ENCODE results near the gene TBR1.

TBR1 gene

GRCh38 chr2:161386228-161386824, 29.8 kb upstream of the TBR1 start:
- H3K9ac ChIP-seq (ENCODE audit: low read depth, low read length), result no peak overlapping the region
- no peaks in the 10 kb centered on the region for H3K27me3 ChIP-seq (ENCODE audit: control insufficient read depth, insufficient read depth, low read length)
- H3K27ac ChIP-seq (ENCODE audit: low read depth, low read length), result no peak overlapping the region
- H3K4me3 ChIP-seq (ENCODE audit: low read depth, low read length), result no peak overlapping the region
- H3K4me1 ChIP-seq (ENCODE audit: control insufficient read depth, insufficient read depth, low read length), result no peaks in the 10 kb centered on the region
- peaks cover 24% of the 10 kb centered on the region; the same call in 1 of the 2 replicates for H3K36me3 ChIP-seq (ENCODE audit: control insufficient read depth, insufficient read depth, low read length)
- no peaks in the 10 kb centered on the region for H3K9me3 ChIP-seq (ENCODE audit: control insufficient read depth, insufficient read depth, low read length)

DNA sequence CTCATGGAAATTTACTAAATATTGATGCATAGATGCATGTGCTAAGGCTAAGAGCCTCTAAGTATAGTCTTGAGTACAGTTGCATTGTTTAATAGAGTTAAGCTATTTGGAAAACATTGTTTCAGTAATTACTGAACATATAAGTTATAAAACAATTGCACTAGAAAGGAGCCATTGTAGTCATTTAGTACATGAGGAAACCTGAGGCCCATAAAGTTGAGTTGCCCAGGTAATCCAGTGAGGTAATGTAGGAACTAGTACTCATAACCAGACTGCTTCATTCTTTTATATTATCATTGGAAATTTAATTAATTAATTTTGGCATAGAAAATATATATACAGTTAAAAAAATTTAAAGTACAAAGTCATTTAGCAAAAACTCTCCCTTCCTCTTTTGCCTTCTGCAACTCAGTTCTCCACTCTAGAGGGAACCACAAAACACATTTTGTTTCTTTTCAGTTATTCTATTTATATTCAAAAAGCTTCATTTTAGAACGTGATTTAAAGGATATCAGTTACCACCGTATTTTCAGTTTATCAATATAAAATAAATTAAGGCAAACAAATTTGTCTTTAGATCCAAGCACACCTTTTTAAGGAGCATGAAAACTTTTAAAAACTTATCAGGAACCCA, 27.8 kb upstream of the TBR1 start:
- H3K27me3 ChIP-seq (ENCODE audit: control insufficient read depth, insufficient read depth, low read length), result no peaks in the 10 kb centered on the region
- no peaks in the 10 kb centered on the region for H3K4me1 ChIP-seq (ENCODE audit: control insufficient read depth, insufficient read depth, low read length)
- H3K27ac ChIP-seq (ENCODE audit: low read depth, low read length), result no peak overlapping the region
- H3K36me3 ChIP-seq (ENCODE audit: control insufficient read depth, insufficient read depth, low read length), result peaks cover 27% of the 10 kb centered on the region; the same call in 1 of the 2 replicates
- no peak overlapping the region for H3K4me3 ChIP-seq (ENCODE audit: low read depth, low read length)
- no peaks in the 10 kb centered on the region for H3K9me3 ChIP-seq (ENCODE audit: control insufficient read depth, insufficient read depth, low read length)
- H3K9ac ChIP-seq (ENCODE audit: low read depth, low read length), result no peak overlapping the region

- Histone ChIP-seq H3K9me3 (ENCODE audit: control insufficient read depth, insufficient read depth, low read length) (no peaks in the 10 kb centered on the region), H3K4me3 (ENCODE audit: low read depth, low read length) (no peak overlapping the region), H3K27me3 (ENCODE audit: control insufficient read depth, insufficient read depth, low read length) (no peaks in the 10 kb centered on the region), H3K27ac (ENCODE audit: low read depth, low read length) (no peak overlapping the region), H3K4me1 (ENCODE audit: control insufficient read depth, insufficient read depth, low read length) (peaks cover 13% of the 10 kb centered on the region), H3K9ac (ENCODE audit: low read depth, low read length) (no peak overlapping the region), H3K36me3 (ENCODE audit: control insufficient read depth, insufficient read depth, low read length) (peaks cover 39% of the 10 kb centered on the region)
These were observed 24.2 kb upstream of the TBR1 start for GRCh38 chr2:161391737-161392506.

- Histone ChIP-seq H3K9ac (ENCODE audit: low read depth, low read length) (no peak overlapping the region), H3K27me3 (ENCODE audit: control insufficient read depth, insufficient read depth, low read length) (no peaks in the 10 kb centered on the region), H3K36me3 (ENCODE audit: control insufficient read depth, insufficient read depth, low read length) (peaks cover 60% of the 10 kb centered on the region), H3K4me1 (ENCODE audit: control insufficient read depth, insufficient read depth, low read length) (peaks cover 3% of the 10 kb centered on the region; the same call in 1 of the 2 replicates), H3K4me3 (ENCODE audit: low read depth, low read length) (no peak overlapping the region), H3K27ac (ENCODE audit: low read depth, low read length) (no peak overlapping the region), H3K9me3 (ENCODE audit: control insufficient read depth, insufficient read depth, low read length) (no peaks in the 10 kb centered on the region)
These were observed 16.0 kb upstream of the TBR1 start for GRCh38 chr2:161400076-161400475.

DNA sequence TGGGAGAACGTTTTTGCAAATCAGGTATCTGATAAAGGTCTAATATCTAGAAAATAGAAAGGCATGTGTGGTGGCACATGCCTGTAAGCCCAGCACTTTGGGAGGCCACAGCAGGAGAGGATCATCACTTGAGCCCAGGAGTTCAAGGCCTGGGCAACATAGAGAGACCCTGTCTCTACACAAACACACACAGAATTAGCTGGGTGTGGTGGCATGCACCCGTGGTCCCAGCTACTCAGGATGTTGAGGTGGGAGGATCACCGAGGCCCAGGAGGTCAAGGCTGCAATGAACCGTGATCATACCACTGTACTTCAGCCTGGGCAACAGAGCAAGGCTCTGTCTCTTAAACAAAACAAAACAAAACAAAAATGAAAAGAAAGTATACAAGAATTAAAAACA, 13.8 kb upstream of the TBR1 start:
- no peak overlapping the region for H3K4me3 ChIP-seq (ENCODE audit: low read depth, low read length)
- no peaks in the 10 kb centered on the region for H3K27me3 ChIP-seq (ENCODE audit: control insufficient read depth, insufficient read depth, low read length)
- H3K9ac ChIP-seq (ENCODE audit: low read depth, low read length), result no peak overlapping the region
- H3K27ac ChIP-seq (ENCODE audit: low read depth, low read length), result no peak overlapping the region
- no peaks in the 10 kb centered on the region for H3K9me3 ChIP-seq (ENCODE audit: control insufficient read depth, insufficient read depth, low read length)
- H3K36me3 ChIP-seq (ENCODE audit: control insufficient read depth, insufficient read depth, low read length), result peaks cover 38% of the 10 kb centered on the region
- no peaks in the 10 kb centered on the region for H3K4me1 ChIP-seq (ENCODE audit: control insufficient read depth, insufficient read depth, low read length)

GRCh38 chr2:161406316-161406715, 9.8 kb upstream of the TBR1 start:
- H3K27me3 ChIP-seq (ENCODE audit: control insufficient read depth, insufficient read depth, low read length), result 0 out of 2 replicates have a peak, but pooled peaks cover 2% of the 10 kb centered on the region
- H3K9me3 ChIP-seq (ENCODE audit: control insufficient read depth, insufficient read depth, low read length), result no peaks in the 10 kb centered on the region
- peaks cover 31% of the 10 kb centered on the region for H3K36me3 ChIP-seq (ENCODE audit: control insufficient read depth, insufficient read depth, low read length)
- H3K4me1 ChIP-seq (ENCODE audit: control insufficient read depth, insufficient read depth, low read length), result no peaks in the 10 kb centered on the region
- H3K4me3 ChIP-seq (ENCODE audit: low read depth, low read length), result no peak overlapping the region
- H3K27ac ChIP-seq (ENCODE audit: low read depth, low read length), result no peak overlapping the region
- H3K9ac ChIP-seq (ENCODE audit: low read depth, low read length), result no peak overlapping the region

DNA sequence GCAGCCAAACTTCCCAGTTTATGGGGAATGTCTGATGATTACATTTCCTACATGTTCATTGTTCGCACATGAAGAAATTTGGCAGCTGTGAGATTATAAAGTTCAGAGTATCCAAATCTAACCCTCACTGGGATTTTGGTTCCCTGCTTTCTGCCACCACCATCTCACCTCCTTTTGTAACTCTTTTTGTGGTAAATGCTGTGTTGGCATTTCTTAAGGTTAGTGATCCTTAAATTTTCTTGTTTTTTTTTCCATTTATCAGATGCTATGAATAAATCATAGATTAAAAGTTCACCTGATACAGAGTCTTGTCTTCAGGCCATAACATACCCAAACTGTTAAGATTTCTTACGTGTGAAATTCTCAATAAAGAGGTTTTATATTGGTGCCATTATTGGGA, 8.5 kb upstream of the TBR1 start:
- Histone ChIP-seq H3K27ac (ENCODE audit: low read depth, low read length) (no peak overlapping the region), H3K9me3 (ENCODE audit: control insufficient read depth, insufficient read depth, low read length) (no peaks in the 10 kb centered on the region), H3K9ac (ENCODE audit: low read depth, low read length) (no peak overlapping the region), H3K4me1 (ENCODE audit: control insufficient read depth, insufficient read depth, low read length) (no peaks in the 10 kb centered on the region; the same call in 1 of the 2 replicates), H3K27me3 (ENCODE audit: control insufficient read depth, insufficient read depth, low read length) (peaks cover 9% of the 10 kb centered on the region), H3K36me3 (ENCODE audit: control insufficient read depth, insufficient read depth, low read length) (peaks cover 23% of the 10 kb centered on the region), H3K4me3 (ENCODE audit: low read depth, low read length) (no peak overlapping the region)

DNA sequence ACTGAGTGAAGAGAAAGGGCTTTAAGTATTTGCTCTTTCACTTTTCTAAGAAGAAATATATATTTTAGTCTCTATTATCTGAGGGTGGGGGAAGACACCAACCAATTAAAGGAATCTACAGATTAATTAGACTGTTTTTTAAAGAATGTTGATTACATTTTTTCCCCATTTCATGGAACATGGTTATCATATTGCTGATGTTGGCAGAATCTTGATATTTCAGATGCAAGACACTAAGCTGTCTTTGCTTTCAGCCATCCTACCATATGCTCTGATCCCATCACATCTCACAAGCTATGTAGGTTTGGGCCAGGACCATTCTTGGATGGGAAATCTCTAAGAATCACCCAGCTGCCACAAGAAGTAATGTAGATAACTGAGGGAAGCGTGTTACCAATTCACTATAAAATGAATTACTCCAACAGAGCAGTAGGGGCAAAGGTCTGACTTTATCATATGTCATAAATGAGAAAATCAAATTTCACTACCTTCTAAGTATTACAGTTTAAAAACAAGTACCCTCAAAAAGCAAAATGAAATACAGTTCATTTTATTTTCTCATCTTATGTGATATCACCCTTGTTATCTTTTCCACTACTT, 6.7 kb upstream of the TBR1 start:
- Histone ChIP-seq H3K9ac (ENCODE audit: low read depth, low read length) (no peak overlapping the region), H3K27me3 (ENCODE audit: control insufficient read depth, insufficient read depth, low read length) (peaks cover 27% of the 10 kb centered on the region), H3K4me3 (ENCODE audit: low read depth, low read length) (no peak overlapping the region), H3K36me3 (ENCODE audit: control insufficient read depth, insufficient read depth, low read length) (peaks cover 19% of the 10 kb centered on the region), H3K4me1 (ENCODE audit: control insufficient read depth, insufficient read depth, low read length) (peaks cover 13% of the 10 kb centered on the region), H3K9me3 (ENCODE audit: control insufficient read depth, insufficient read depth, low read length) (no peaks in the 10 kb centered on the region), H3K27ac (ENCODE audit: low read depth, low read length) (no peak overlapping the region)

GRCh38 chr2:161412346-161412745, 3.8 kb upstream of the TBR1 start:
- H3K27ac ChIP-seq (ENCODE audit: low read depth, low read length), result no peak overlapping the region
- H3K9me3 ChIP-seq (ENCODE audit: control insufficient read depth, insufficient read depth, low read length), result no peaks in the 10 kb centered on the region
- no peak overlapping the region for H3K4me3 ChIP-seq (ENCODE audit: low read depth, low read length)
- peaks cover 57% of the 10 kb centered on the region for H3K27me3 ChIP-seq (ENCODE audit: control insufficient read depth, insufficient read depth, low read length)
- peaks cover 19% of the 10 kb centered on the region for H3K36me3 ChIP-seq (ENCODE audit: control insufficient read depth, insufficient read depth, low read length)
- peaks cover 35% of the 10 kb centered on the region for H3K4me1 ChIP-seq (ENCODE audit: control insufficient read depth, insufficient read depth, low read length)
- H3K9ac ChIP-seq (ENCODE audit: low read depth, low read length), result no peak overlapping the region

DNA sequence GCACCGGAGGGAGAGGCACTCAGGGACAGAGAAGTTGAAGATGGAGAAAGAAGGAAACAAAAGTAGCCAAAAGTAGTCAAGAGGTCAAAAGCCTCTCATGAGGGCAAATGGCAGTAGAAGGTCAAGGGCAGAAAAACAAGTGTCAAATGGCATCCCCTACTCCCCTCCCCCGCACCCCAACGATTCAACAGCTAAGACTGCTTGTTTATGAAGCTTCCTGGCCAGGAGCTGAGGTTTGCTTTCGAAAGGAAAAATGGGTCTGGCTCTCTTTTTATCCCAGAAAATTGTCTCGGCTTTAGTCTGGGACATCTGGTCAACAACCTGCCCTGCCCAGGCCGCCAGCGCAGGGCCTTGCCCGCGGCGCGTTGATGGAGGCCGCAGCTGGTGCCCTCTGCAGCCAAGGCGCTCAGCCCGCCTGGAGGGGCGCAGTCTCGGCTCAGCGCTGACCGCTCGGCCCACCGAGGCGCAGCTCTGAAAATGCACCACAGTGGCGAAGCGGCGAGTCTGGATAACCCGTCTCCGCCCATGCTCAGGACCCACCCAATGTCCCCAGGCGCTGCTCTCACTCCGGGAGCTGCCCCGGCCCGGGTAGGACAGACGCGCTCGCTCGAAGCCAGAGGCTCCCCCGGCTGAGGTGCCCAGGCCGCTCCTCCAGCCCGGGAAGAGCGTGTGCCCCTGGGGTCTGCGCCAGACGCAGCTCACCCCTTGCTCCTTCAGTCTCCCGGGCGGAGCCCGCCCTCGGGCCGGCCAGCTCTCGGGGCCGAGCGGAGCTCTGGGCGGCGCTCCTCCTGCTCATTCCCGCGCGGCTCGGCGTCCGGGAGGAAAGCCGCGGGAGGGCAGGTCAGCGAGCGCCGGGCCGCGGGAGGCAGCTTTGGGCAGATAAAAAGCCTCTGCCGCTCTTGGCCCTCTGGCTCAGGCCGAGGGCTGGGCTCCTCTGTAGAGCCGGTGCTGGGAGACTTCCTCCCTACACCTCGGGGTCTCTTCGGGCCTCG, 1.8 kb upstream of the TBR1 start:
- Histone ChIP-seq H3K9me3 (ENCODE audit: control insufficient read depth, insufficient read depth, low read length) (no peaks in the 10 kb centered on the region), H3K27me3 (ENCODE audit: control insufficient read depth, insufficient read depth, low read length) (peaks cover 77% of the 10 kb centered on the region), H3K4me1 (ENCODE audit: control insufficient read depth, insufficient read depth, low read length) (peaks cover 41% of the 10 kb centered on the region), H3K4me3 (ENCODE audit: low read depth, low read length) (peak overlapping the region; percentile 60), H3K36me3 (ENCODE audit: control insufficient read depth, insufficient read depth, low read length) (peaks cover 11% of the 10 kb centered on the region), H3K9ac (ENCODE audit: low read depth, low read length) (no peak overlapping the region), H3K27ac (ENCODE audit: low read depth, low read length) (peak overlapping the region; percentile 34)

All from HUES48 (cell line).